ENCODE results near the gene POR. TPM values are rescaled to one million over a fixed set of nuclear protein-coding genes. Genes with fewer than 3 reads are reported as not detected.

POR gene
- total and polyA plus RNA-seq, 2 of the 8 experiments (the other 6 are each of a cell fraction or from before 2014, with no cell fraction given): 98.7 to 144 TPM

- Histone ChIP-seq H3K14ac (ENCODE audit: insufficient read length) (no peak overlapping the region), H3K79me1 (ENCODE audit: low read depth, low read length) (no peaks in the 10 kb centered on the region; the same call in 1 of the 2 replicates), H2BK20ac (ENCODE audit: low read length) (no peak overlapping the region), H3K27ac (ENCODE audit: low read depth, low read length) (no peak overlapping the region), H3K9me3 (ENCODE audit: insufficient read depth in 2 of 2, low read depth in 1 of 2, low read length in 1 of 2) (no peaks in the 10 kb centered on the region), H3K4me1 (replicated peaks in 1 of 4; ENCODE audit: control insufficient read depth in 3 of 4, insufficient read depth in 4 of 4, low read length in 3 of 4) (peaks cover 2 to 11% (median 4%) of the 10 kb centered on the region in 4 experiments), H2BK120ac (replicated peaks; ENCODE audit: low read depth, low read length) (no peak overlapping the region), H2AFZ (ENCODE audit: low read length) (no peak overlapping the region), H3K56ac (replicated peaks; ENCODE audit: insufficient read length, low read depth, low read length) (no peak overlapping the region), H3K4me3 (ENCODE audit: extremely low read depth in 1 of 4, insufficient read depth in 2 of 4, low read depth in 3 of 4, low read length in 4 of 4) (no peak overlapping the region), H4K8ac (ENCODE audit: extremely low read depth, insufficient read depth, low read length) (no peak overlapping the region; the same call in 1 of the 2 replicates), H3K79me2 (ENCODE audit: control insufficient read depth in 1 of 2, insufficient read depth in 2 of 2, low read length in 2 of 2) (no peaks in the 10 kb centered on the region; a peak in 1 of 4 replicates), H2BK15ac (ENCODE audit: low read length) (no peak overlapping the region), H4K91ac (replicated peaks; ENCODE audit: insufficient read length, low read length) (no peak overlapping the region), H3K36me3 (ENCODE audit: control insufficient read depth in 2 of 4, insufficient read depth in 4 of 4, low read length in 3 of 4) (peaks cover 4 to 29% (median 7%) of the 10 kb centered on the region in 4 experiments; a peak in 6 of 8 replicates), H2BK12ac (ENCODE audit: low read depth, low read length) (no peak overlapping the region), H3K23ac (ENCODE audit: insufficient read length) (no peak overlapping the region), H3K4ac (replicated peaks; ENCODE audit: insufficient read length, low read depth, low read length) (no peak overlapping the region), H4K20me1 (replicated peaks in 1 of 2; ENCODE audit: control insufficient read depth in 1 of 2, insufficient read depth in 2 of 2, low read length in 2 of 2) (peaks cover 3 to 4% of the 10 kb centered on the region in 2 experiments), H2BK5ac (ENCODE audit: low read depth, low read length) (no peak overlapping the region), H2AK5ac (ENCODE audit: low read depth, low read length) (no peak overlapping the region), H4K5ac (ENCODE audit: insufficient read length, low read depth, low read length) (no peak overlapping the region), H3K27me3 (replicated peaks in 1 of 4; ENCODE audit: control insufficient read depth in 3 of 4, extremely low read depth in 1 of 4, insufficient read depth in 3 of 4, low read length in 3 of 4) (no peaks in the 10 kb centered on the region), H3K18ac (ENCODE audit: extremely low read depth, low read length) (no peak overlapping the region), H3K4me2 (ENCODE audit: insufficient read depth in 1 of 2, low read depth in 2 of 2, low read length in 2 of 2) (no peak overlapping the region), H3K23me2 (ENCODE audit: low read depth, low read length) (no peaks in the 10 kb centered on the region), H3K9ac (replicated peaks in 1 of 4; ENCODE audit: extremely low read depth in 1 of 4, low read depth in 3 of 4, low read length in 3 of 4) (no peak overlapping the region)
- DNase-seq (ENCODE audit: low read depth in 1 of 2, low spot score in 2 of 2) (no peak), FAIRE-seq (no peak)
- CTCF ChIA-PET (ENCODE audit: partially characterized antibody): interaction anchor here (0.6 to 2.2 kb wide), 6 partner anchors 12 to 207 kb away, joined by 3 to 11 read pairs (median 6); no protein-coding TSS in a partner anchor
- 91% methylated on average over 6 of the region's 6 CpGs; no CpG with 5 or more reads in 1 of the 2 experiments for WGBS, 2 experiments (ENCODE audit: extremely low coverage in 1 of 2, insufficient coverage in 1 of 2, insufficient read length in 1 of 2, insufficient replicate concordance in 2 of 2, low coverage in 1 of 2, low lambda C conversion rate in 2 of 2, missing lambda C conversion rate in 1 of 2)
- no peak for TF ChIP-seq SRF (IDR thresholded peaks at IDR 0.05; ENCODE audit: low read depth, low read length)
- no peak for TF ChIP-seq TAF1 (IDR thresholded peaks at IDR 0.05; ENCODE audit: low read depth, low read length)
- no peak for TF ChIP-seq TBP (IDR thresholded peaks at IDR 0.05; ENCODE audit: low read depth, low read length)
- TF ChIP-seq SP1 (IDR thresholded peaks at IDR 0.05; ENCODE audit: low read depth, low read length): no peak
- TF ChIP-seq SIRT6 (IDR thresholded peaks at IDR 0.05; ENCODE audit: low read length): no peak
- TF ChIP-seq EGR1 (IDR thresholded peaks at IDR 0.05; ENCODE audit: borderline replicate concordance, low read depth, low read length): no peak
- TF ChIP-seq ATF2 (IDR thresholded peaks at IDR 0.05; ENCODE audit: low read length): no peak
- TF ChIP-seq KDM5A (IDR thresholded peaks at IDR 0.05; ENCODE audit: low read length): no peak
- POLR2A ChIA-PET (ENCODE audit: partially characterized antibody): interaction anchor here (0.7 to 1.6 kb wide), 6 partner anchors 10 to 56 kb away, joined by 3 to 6 read pairs (median 3); no protein-coding TSS in a partner anchor
These were observed 45.4 kb downstream of the POR start for GRCh38 chr7:75960372-75960771.
